ENCODE results near the gene COBL. TPM values are rescaled to one million over a fixed set of nuclear protein-coding genes. Genes with fewer than 3 reads are reported as not detected.

The COBL gene
- polyA plus RNA-seq, 1 donor (not counting 4 experiments of a cell fraction or from before 2014, with no cell fraction given), result 4.5 TPM

DNA sequence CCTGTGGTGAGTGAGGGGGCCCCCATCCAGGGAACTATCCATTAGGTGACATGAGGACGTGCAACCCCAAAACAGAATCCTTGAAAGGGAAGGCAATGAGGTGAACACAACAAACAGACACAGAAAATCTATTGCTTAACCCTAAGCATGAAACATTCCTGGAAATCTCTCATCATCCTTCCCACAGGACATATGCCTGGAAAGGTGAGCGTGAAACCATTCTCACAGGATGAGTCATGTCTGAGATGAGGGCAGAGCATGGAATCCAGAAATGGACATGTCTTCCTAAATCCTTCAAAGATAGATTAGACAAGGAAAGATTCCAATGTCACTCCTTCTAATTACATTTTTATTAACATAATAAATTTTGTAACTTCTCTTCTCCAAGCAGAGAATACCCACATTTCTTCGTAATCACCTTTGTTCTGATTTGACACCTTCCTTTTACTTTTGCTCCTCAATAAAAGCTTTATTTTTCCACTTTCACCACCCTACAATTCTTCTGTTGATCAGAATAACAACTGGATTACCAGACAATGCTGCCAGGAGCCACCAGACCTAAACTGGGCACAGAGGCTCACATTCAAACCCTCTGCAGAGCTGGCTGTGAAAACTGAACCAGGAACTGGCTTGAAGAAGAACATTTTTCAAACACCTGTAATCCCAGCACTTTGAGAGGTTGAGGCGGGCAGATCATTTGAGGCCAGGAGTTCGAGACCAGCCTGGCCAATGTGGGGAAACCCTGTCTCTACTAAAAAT, 67.2 kb downstream of the COBL start:
- H3K27ac ChIP-seq (ENCODE audit: control insufficient read depth, insufficient read depth, low read length), result no peak overlapping the region
- H3K9me1 ChIP-seq (ENCODE audit: control insufficient read depth, extremely low read depth, insufficient read depth, low read length), result no peaks in the 10 kb centered on the region
- H3K4me2 ChIP-seq (ENCODE audit: control insufficient read depth, extremely low read depth, insufficient read depth, low read depth, low read length), result no peak overlapping the region
- H2AFZ ChIP-seq (ENCODE audit: control insufficient read depth, low read length), result no peak overlapping the region
- no peaks in the 10 kb centered on the region for H3K36me3 ChIP-seq (ENCODE audit: control insufficient read depth in 2 of 2, extremely low read depth in 1 of 2, insufficient read depth in 2 of 2, low read length in 2 of 2)
- DNase-seq (ENCODE audit: low read depth, low spot score) (peak; percentile 40), FAIRE-seq (peak; percentile 95)
- peaks cover 5% of the 10 kb centered on the region for H3K4me1 ChIP-seq (ENCODE audit: control insufficient read depth, extremely low read depth, insufficient read depth, low read length)
- no peaks in the 10 kb centered on the region for H3K79me2 ChIP-seq (ENCODE audit: control insufficient read depth, insufficient read depth, low read length)
- TF ChIP-seq, protein P1, sequence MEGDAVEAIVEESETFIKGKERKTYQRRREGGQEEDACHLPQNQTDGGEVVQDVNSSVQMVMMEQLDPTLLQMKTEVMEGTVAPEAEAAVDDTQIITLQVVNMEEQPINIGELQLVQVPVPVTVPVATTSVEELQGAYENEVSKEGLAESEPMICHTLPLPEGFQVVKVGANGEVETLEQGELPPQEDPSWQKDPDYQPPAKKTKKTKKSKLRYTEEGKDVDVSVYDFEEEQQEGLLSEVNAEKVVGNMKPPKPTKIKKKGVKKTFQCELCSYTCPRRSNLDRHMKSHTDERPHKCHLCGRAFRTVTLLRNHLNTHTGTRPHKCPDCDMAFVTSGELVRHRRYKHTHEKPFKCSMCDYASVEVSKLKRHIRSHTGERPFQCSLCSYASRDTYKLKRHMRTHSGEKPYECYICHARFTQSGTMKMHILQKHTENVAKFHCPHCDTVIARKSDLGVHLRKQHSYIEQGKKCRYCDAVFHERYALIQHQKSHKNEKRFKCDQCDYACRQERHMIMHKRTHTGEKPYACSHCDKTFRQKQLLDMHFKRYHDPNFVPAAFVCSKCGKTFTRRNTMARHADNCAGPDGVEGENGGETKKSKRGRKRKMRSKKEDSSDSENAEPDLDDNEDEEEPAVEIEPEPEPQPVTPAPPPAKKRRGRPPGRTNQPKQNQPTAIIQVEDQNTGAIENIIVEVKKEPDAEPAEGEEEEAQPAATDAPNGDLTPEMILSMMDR (optimal IDR thresholded peaks at IDR 0.05 in 1 of 3, IDR thresholded peaks at IDR 0.05 in 1 of 3, conservative IDR thresholded peaks at IDR 0.05 in 1 of 3; ENCODE audit: extremely low read depth in 1 of 3, insufficient read depth in 2 of 3, low read length in 3 of 3), result no peak
- no peak for TF ChIP-seq EZH2 (IDR thresholded peaks at IDR 0.05; ENCODE audit: low read length)
- no peak overlapping the region for H3K9ac ChIP-seq (ENCODE audit: control insufficient read depth, extremely low read depth, insufficient read depth, low read length)
- H3K4me3 ChIP-seq (ENCODE audit: control insufficient read depth in 2 of 3, extremely low read depth in 1 of 3, insufficient read depth in 2 of 3, low read depth in 1 of 3, low read length in 3 of 3), result no peak overlapping the region
- dilution Hi-C loops (cut with MboI; ENCODE audit: extremely low pct_ligation_motif_present, low sequenced_read_pairs), result no loop called here
- no peaks in the 10 kb centered on the region for H4K20me1 ChIP-seq (ENCODE audit: control insufficient read depth, extremely low read depth, insufficient read depth, low read length)
- no peaks in the 10 kb centered on the region for H3K27me3 ChIP-seq (ENCODE audit: control insufficient read depth, extremely low read depth, insufficient read depth, low read length)
- H3K9me3 ChIP-seq (ENCODE audit: control insufficient read depth, low read depth, low read length), result no peaks in the 10 kb centered on the region

DNA sequence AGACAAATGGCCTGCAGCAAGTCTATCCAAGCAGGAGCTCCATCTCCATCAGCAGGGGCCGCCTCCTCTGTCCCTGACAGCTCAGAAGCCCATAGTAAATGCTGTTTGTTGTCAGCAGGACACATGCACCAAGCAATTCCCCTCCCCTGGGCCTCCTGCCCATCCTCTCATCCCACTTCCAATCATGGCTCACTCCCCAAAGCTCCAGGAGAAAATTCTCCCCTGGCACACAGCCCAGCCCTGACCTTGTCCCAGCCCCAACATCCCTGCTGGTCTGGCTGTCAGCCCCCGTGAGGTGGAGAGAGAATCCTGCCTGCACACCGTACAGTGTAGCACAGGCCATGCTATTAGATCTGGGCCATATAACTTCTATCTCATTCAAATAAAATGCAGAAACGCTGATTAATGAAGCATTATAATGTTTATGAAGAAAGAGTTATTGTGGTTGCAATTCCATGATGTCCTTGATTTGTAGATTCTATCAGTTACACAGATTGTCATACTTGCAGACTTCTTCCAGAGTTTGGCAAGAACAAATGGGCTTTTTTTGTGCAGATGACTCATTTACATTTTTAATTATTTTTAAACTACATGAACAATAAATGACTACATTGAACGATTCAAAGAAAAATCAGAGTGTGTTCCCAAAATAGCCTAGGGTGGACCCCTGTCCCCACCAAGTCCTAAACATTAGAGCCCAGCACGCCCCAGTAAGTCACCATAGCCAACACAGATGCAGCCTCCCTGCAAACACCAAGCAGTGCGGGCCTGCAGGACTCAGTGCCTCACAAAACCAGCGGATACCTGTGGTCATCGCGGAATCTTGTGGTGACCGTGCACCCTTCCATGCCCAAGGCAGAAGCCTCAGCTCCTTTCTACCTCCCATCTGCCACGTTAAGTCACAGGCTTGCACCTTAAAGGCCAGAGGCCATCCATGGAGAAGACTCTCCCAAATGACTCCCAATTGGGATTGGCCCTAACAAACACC, 70.1 kb downstream of the COBL start:
- H3K79me2 ChIP-seq (ENCODE audit: control insufficient read depth, insufficient read depth, low read length), result no peaks in the 10 kb centered on the region
- no peak for FAIRE-seq

More for the DNA sequence above, 70.1 kb downstream of the COBL start:
- Histone ChIP-seq H3K36me3 (ENCODE audit: control insufficient read depth in 2 of 2, extremely low read depth in 1 of 2, insufficient read depth in 2 of 2, low read length in 2 of 2) (no peaks in the 10 kb centered on the region), H3K27me3 (ENCODE audit: control insufficient read depth, extremely low read depth, insufficient read depth, low read length) (no peaks in the 10 kb centered on the region), H3K9me1 (ENCODE audit: control insufficient read depth, extremely low read depth, insufficient read depth, low read length) (no peaks in the 10 kb centered on the region), H3K27ac (ENCODE audit: control insufficient read depth, insufficient read depth, low read length) (no peak overlapping the region), H2AFZ (ENCODE audit: control insufficient read depth, low read length) (no peak overlapping the region), H4K20me1 (ENCODE audit: control insufficient read depth, extremely low read depth, insufficient read depth, low read length) (no peaks in the 10 kb centered on the region), H3K9ac (ENCODE audit: control insufficient read depth, extremely low read depth, insufficient read depth, low read length) (no peak overlapping the region), H3K4me1 (ENCODE audit: control insufficient read depth, extremely low read depth, insufficient read depth, low read length) (peaks cover 5% of the 10 kb centered on the region), H3K4me3 (ENCODE audit: control insufficient read depth in 2 of 3, extremely low read depth in 1 of 3, insufficient read depth in 2 of 3, low read depth in 1 of 3, low read length in 3 of 3) (no peak overlapping the region), H3K4me2 (ENCODE audit: control insufficient read depth, extremely low read depth, insufficient read depth, low read depth, low read length) (no peak overlapping the region), H3K9me3 (ENCODE audit: control insufficient read depth, low read depth, low read length) (no peaks in the 10 kb centered on the region)
- TF ChIP-seq, protein P1 (optimal IDR thresholded peaks at IDR 0.05 in 1 of 3, IDR thresholded peaks at IDR 0.05 in 1 of 3, conservative IDR thresholded peaks at IDR 0.05 in 1 of 3; ENCODE audit: extremely low read depth in 1 of 3, insufficient read depth in 2 of 3, low read length in 3 of 3), result no peak
- no peak for TF ChIP-seq EZH2 (IDR thresholded peaks at IDR 0.05; ENCODE audit: low read length)
- no peak for DNase-seq (ENCODE audit: low read depth, low spot score)
- dilution Hi-C loops (cut with MboI; ENCODE audit: extremely low pct_ligation_motif_present, low sequenced_read_pairs), result no loop called here
